HG03460 (cell line): ENCODE measurements around the gene CFL1.

Source experiments
- ATAC-seq: cut with Tn5 transposase; IDR thresholded peaks from one replicate; pipeline ENCODE4 v1.9.1; 2021; ENCODE audit not compliant: unreplicated experiment

Gene CFL1

GRCh38 chr11:65808744-65809341 is 49.1 kb downstream of the CFL1 start:
- ATAC-seq = no peak

GRCh38 chr11:65806979-65807378 is 51.0 kb downstream of the CFL1 start:
- no peak for ATAC-seq
